OCI-LY3 (cell line): ENCODE results near the gene AKIRIN2.

ENCODE experiments used
- CTCF ChIP-seq: fragments of 200-600, 300-600 bp; sonication (generic); IDR thresholded peaks from 2 replicates; pipeline ENCODE4 v1.5.1; 2014; ENCODE audit warnings: antibody characterized with exemption, low read length, low read depth
- EZH2phosphoT487 ChIP-seq: fragments of 200-600 bp; shearing (Covaris generic); IDR thresholded peaks from 2 replicates; pipeline ENCODE4 v1.6.1; 2018; ENCODE audit warnings: antibody characterized with exemption, mixed run types, low read depth

DNA sequence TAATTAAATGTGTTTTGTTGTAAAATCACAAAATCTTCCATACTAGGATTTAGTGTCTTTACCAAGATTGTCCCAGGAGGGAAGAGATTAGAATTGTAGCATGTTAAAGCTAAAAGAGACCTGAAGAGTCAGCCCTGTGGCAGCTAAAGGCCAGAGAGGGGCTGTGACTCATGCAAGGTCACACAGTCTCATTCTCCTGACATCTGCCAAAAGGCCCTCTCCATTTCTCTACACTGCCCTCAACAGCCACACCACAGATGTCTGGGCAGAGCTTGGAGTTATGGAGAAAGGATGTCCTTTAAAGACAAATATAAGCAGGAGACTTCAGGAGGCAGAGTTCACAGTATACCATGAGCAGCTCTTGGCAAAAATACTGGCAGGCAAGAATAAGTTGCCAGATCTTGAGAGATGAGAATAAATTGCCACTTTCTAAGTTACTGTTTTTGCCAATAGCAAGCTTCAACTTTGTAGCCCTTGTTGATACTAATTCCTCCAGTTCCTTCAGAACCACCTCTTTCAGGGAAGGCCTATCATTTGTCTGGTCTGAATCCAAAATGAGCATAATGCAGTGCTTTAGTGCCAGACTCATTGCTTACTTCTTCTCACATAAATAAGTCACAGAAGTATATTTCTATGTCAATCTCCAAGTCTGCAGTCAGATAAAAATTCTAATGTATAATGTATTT lies 41.7 kb downstream of the AKIRIN2 start:
- no peak for TF ChIP-seq EZH2phosphoT487
- no peak for TF ChIP-seq CTCF
